ENCODE results near the gene STXBP6.

STXBP6 gene

GRCh38 chr14:25049568-25050268 lies at the start of gene STXBP6:
STXBP6 (minus strand) TSS chr14:25050147; CDS start chr14:24974818, 75,329 bp downstream.
- in situ Hi-C loops (cut with MboI; ENCODE audit: low sequenced_read_pairs): no loop called here

GRCh38 chr14:25097120-25097519 lies 47.2 kb upstream of the STXBP6 start:
- in situ Hi-C loops (cut with MboI; ENCODE audit: low sequenced_read_pairs): no loop called here

GRCh38 chr14:25095736-25096437 lies 45.9 kb upstream of the STXBP6 start:
- in situ Hi-C loops (cut with MboI; ENCODE audit: low sequenced_read_pairs): no loop called here

- in situ Hi-C loops (cut with MboI; ENCODE audit: low sequenced_read_pairs): no loop called here
These were observed 44.4 kb upstream of the STXBP6 start for GRCh38 chr14:25094171-25094907.

GRCh38 chr14:25092258-25092740 lies 42.4 kb upstream of the STXBP6 start:
- in situ Hi-C loops (cut with MboI; ENCODE audit: low sequenced_read_pairs): no loop called here

- in situ Hi-C loops (cut with MboI; ENCODE audit: low sequenced_read_pairs): no loop called here
These were observed 40.9 kb upstream of the STXBP6 start for GRCh38 chr14:25090716-25091454.

GRCh38 chr14:25090256-25090655 lies 40.3 kb upstream of the STXBP6 start:
- in situ Hi-C loops (cut with MboI; ENCODE audit: low sequenced_read_pairs): no loop called here

GRCh38 chr14:25089496-25089895 lies 39.5 kb upstream of the STXBP6 start:
- in situ Hi-C loops (cut with MboI; ENCODE audit: low sequenced_read_pairs): no loop called here

- in situ Hi-C loops (cut with MboI; ENCODE audit: low sequenced_read_pairs): no loop called here
These were observed 37.0 kb upstream of the STXBP6 start for GRCh38 chr14:25086821-25087396.

- in situ Hi-C loops (cut with MboI; ENCODE audit: low sequenced_read_pairs): no loop called here
These were observed 36.1 kb upstream of the STXBP6 start for GRCh38 chr14:25086081-25086480.

GRCh38 chr14:25080682-25081081 lies 30.7 kb upstream of the STXBP6 start:
- in situ Hi-C loops (cut with MboI; ENCODE audit: low sequenced_read_pairs): no loop called here

- in situ Hi-C loops (cut with MboI; ENCODE audit: low sequenced_read_pairs): no loop called here
These were observed 29.4 kb upstream of the STXBP6 start for GRCh38 chr14:25079311-25079710.

GRCh38 chr14:25074099-25074685 lies 24.2 kb upstream of the STXBP6 start:
- in situ Hi-C loops (cut with MboI; ENCODE audit: low sequenced_read_pairs): no loop called here

GRCh38 chr14:25069879-25070278 lies 19.9 kb upstream of the STXBP6 start:
- in situ Hi-C loops (cut with MboI; ENCODE audit: low sequenced_read_pairs): no loop called here

- in situ Hi-C loops (cut with MboI; ENCODE audit: low sequenced_read_pairs): no loop called here
These were observed 17.7 kb upstream of the STXBP6 start for GRCh38 chr14:25067600-25067999.

- in situ Hi-C loops (cut with MboI; ENCODE audit: low sequenced_read_pairs): no loop called here
These were observed 12.0 kb upstream of the STXBP6 start for GRCh38 chr14:25062022-25062321.

GRCh38 chr14:25056688-25057078 lies 6.7 kb upstream of the STXBP6 start:
- in situ Hi-C loops (cut with MboI; ENCODE audit: low sequenced_read_pairs): no loop called here

GRCh38 chr14:25055992-25056687 lies 6.2 kb upstream of the STXBP6 start:
- in situ Hi-C loops (cut with MboI; ENCODE audit: low sequenced_read_pairs): no loop called here

GRCh38 chr14:25055005-25055404 lies 5.1 kb upstream of the STXBP6 start:
- in situ Hi-C loops (cut with MboI; ENCODE audit: low sequenced_read_pairs): no loop called here

- in situ Hi-C loops (cut with MboI; ENCODE audit: low sequenced_read_pairs): no loop called here
These were observed 3.6 kb upstream of the STXBP6 start for GRCh38 chr14:25053585-25053984.

All from HL-60/S4 treated with phorbol 12-myristate 13-acetate at 8.2 ng/mL for 4 days and 3 days (cell line).